B cell (primary cell): Measurements from ENCODE around the gene EXOC6B.

ENCODE experiments used
- EZH2 ChIP-seq: IDR thresholded peaks from 2 replicates; pipeline ENCODE4 v1.6.1; 2012; ENCODE audit warnings: borderline replicate concordance, low read depth, mild to moderate bottlenecking, moderate library complexity, low read length; ENCODE audit not compliant: insufficient read depth, poor library complexity, severe bottlenecking
- TF ChIP-seq, protein P1 (sequence below): fragments of 200-600 bp; IDR thresholded peaks from one replicate; pipeline ENCODE4 v1.8.0; 2022; ENCODE audit warnings: antibody characterized with exemption, mild to moderate bottlenecking

DNA sequence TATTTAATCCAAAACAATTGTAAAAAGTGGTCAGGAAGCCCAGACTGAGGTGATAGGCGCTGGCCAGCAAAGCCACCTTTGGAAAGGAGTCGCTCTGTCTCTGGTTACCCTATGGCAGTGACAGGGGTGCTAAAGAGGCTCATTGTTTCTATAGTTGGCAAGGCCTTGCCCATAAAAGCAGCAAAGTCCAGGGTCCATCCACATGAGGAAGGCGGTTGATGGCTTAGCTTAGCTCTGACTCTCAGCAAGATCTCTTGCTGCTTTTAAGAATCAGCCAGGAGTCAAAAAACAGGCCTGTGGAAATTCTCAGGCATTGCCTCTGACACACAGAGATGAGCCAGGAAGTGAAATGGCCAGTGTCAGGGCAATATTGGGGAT is 620.3 kb downstream of the EXOC6B start:
- TF ChIP-seq, protein P1, sequence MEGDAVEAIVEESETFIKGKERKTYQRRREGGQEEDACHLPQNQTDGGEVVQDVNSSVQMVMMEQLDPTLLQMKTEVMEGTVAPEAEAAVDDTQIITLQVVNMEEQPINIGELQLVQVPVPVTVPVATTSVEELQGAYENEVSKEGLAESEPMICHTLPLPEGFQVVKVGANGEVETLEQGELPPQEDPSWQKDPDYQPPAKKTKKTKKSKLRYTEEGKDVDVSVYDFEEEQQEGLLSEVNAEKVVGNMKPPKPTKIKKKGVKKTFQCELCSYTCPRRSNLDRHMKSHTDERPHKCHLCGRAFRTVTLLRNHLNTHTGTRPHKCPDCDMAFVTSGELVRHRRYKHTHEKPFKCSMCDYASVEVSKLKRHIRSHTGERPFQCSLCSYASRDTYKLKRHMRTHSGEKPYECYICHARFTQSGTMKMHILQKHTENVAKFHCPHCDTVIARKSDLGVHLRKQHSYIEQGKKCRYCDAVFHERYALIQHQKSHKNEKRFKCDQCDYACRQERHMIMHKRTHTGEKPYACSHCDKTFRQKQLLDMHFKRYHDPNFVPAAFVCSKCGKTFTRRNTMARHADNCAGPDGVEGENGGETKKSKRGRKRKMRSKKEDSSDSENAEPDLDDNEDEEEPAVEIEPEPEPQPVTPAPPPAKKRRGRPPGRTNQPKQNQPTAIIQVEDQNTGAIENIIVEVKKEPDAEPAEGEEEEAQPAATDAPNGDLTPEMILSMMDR = no peak
- TF ChIP-seq EZH2 = no peak
